SH-SY5Y (cell line): Measurements from ENCODE around the gene SLC5A9.

Source experiments
- GATA2 ChIP-seq: IDR thresholded peaks from 2 replicates; pipeline ENCODE4 v1.6.1; 2011; ENCODE audit warnings: mild to moderate bottlenecking, low read depth, low read length
- GATA3 ChIP-seq: IDR thresholded peaks from 2 replicates; pipeline ENCODE4 v1.6.1; 2011; ENCODE audit warnings: low read depth, mild to moderate bottlenecking, low read length, moderate library complexity

- TF ChIP-seq GATA2 (no peak), GATA3 (no peak)
These were observed 25.8 kb downstream of the SLC5A9 start for GRCh38 chr1:48248356-48248755.
